ENCODE measurements around the gene KRT15. TPM values are rescaled to one million over a fixed set of nuclear protein-coding genes. Genes with fewer than 3 reads are reported as not detected.

The KRT15 gene
- total and polyA plus RNA-seq, 4 donors = 0.14 TPM; not detected in 3

GRCh38 chr17:41513168-41513547, 5.5 kb downstream of the KRT15 start:
- H3K9ac ChIP-seq (ENCODE audit: low read depth in 1 of 2, low read length in 2 of 2) = no peak overlapping the region
- H3K4me3 ChIP-seq (ENCODE audit: low read depth in 1 of 3, low read length in 3 of 3) = no peak overlapping the region
- no peaks in the 10 kb centered on the region for H3K36me3 ChIP-seq (ENCODE audit: control insufficient read depth in 4 of 4, insufficient read depth in 3 of 4, low read depth in 1 of 4, low read length in 3 of 4)
- 87% methylated on average over 5 of the region's 5 CpGs for WGBS
- no peaks in the 10 kb centered on the region for H3K9me3 ChIP-seq (ENCODE audit: control insufficient read depth in 4 of 4, low read length in 3 of 4)
- TF ChIP-seq TAF1 (conservative IDR thresholded peaks at IDR 0.05) = no peak
- TF ChIP-seq REST (IDR thresholded peaks at IDR 0.05) = no peak
- TF ChIP-seq RAD21 (IDR thresholded peaks at IDR 0.05) = no peak
- TF ChIP-seq HNF4A (conservative IDR thresholded peaks at IDR 0.05) = no peak
- no peak for TF ChIP-seq ZBTB33 (IDR thresholded peaks at IDR 0.05)
- TF ChIP-seq HNF4G (IDR thresholded peaks at IDR 0.05) = no peak
- TF ChIP-seq SP1 (IDR thresholded peaks at IDR 0.05) = no peak
- TF ChIP-seq GABPA (IDR thresholded peaks at IDR 0.05 in 1 of 2, conservative IDR thresholded peaks at IDR 0.05 in 1 of 2) = no peak
- TF ChIP-seq NR2F2 (IDR thresholded peaks at IDR 0.05) = no peak
- no peak for TF ChIP-seq EGR1 (IDR thresholded peaks at IDR 0.05; ENCODE audit: low read depth in 2 of 2)
- TF ChIP-seq JUND (IDR thresholded peaks at IDR 0.05) = no peak
- TF ChIP-seq, protein P1, sequence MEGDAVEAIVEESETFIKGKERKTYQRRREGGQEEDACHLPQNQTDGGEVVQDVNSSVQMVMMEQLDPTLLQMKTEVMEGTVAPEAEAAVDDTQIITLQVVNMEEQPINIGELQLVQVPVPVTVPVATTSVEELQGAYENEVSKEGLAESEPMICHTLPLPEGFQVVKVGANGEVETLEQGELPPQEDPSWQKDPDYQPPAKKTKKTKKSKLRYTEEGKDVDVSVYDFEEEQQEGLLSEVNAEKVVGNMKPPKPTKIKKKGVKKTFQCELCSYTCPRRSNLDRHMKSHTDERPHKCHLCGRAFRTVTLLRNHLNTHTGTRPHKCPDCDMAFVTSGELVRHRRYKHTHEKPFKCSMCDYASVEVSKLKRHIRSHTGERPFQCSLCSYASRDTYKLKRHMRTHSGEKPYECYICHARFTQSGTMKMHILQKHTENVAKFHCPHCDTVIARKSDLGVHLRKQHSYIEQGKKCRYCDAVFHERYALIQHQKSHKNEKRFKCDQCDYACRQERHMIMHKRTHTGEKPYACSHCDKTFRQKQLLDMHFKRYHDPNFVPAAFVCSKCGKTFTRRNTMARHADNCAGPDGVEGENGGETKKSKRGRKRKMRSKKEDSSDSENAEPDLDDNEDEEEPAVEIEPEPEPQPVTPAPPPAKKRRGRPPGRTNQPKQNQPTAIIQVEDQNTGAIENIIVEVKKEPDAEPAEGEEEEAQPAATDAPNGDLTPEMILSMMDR (IDR thresholded peaks at IDR 0.05; ENCODE audit: low read depth, low read length, missing input control) = no peak
- no peak overlapping the region for H3K27ac ChIP-seq (ENCODE audit: low read depth in 1 of 2, low read length in 2 of 2)
- H3K4me1 ChIP-seq (ENCODE audit: control insufficient read depth in 4 of 4, insufficient read depth in 4 of 4, low read length in 3 of 4) = no peaks in the 10 kb centered on the region
- no peaks in the 10 kb centered on the region for H3K27me3 ChIP-seq (ENCODE audit: control insufficient read depth in 4 of 4, insufficient read depth in 4 of 4, low read length in 3 of 4)
- no peak for DNase-seq (ENCODE audit: low spot score)

- TF ChIP-seq JUND (IDR thresholded peaks at IDR 0.05) (no peak), RXRA (IDR thresholded peaks at IDR 0.05) (no peak), YY1 (IDR thresholded peaks at IDR 0.05) (no peak), HNF4G (IDR thresholded peaks at IDR 0.05) (no peak)
- TF ChIP-seq, protein P2, sequence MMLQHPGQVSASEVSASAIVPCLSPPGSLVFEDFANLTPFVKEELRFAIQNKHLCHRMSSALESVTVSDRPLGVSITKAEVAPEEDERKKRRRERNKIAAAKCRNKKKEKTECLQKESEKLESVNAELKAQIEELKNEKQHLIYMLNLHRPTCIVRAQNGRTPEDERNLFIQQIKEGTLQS (IDR thresholded peaks at IDR 0.05) = no peak
- DNase-seq (ENCODE audit: low spot score) = no peak
- Histone ChIP-seq H3K4me1 (ENCODE audit: control insufficient read depth in 4 of 4, insufficient read depth in 4 of 4, low read length in 3 of 4) (no peaks in the 10 kb centered on the region), H3K9me3 (ENCODE audit: control insufficient read depth in 4 of 4, low read length in 3 of 4) (no peaks in the 10 kb centered on the region), H3K27me3 (ENCODE audit: control insufficient read depth in 4 of 4, insufficient read depth in 4 of 4, low read length in 3 of 4) (no peaks in the 10 kb centered on the region), H3K36me3 (ENCODE audit: control insufficient read depth in 4 of 4, insufficient read depth in 3 of 4, low read depth in 1 of 4, low read length in 3 of 4) (no peaks in the 10 kb centered on the region), H3K4me3 (ENCODE audit: low read depth in 1 of 3, low read length in 3 of 3) (no peak overlapping the region), H3K9ac (ENCODE audit: low read depth in 1 of 2, low read length in 2 of 2) (no peak overlapping the region), H3K27ac (ENCODE audit: low read depth in 1 of 2, low read length in 2 of 2) (no peak overlapping the region)
- WGBS = 57% methylated on average over 7 of the region's 7 CpGs
Observed at GRCh38 chr17:41512546-41513167, 6.0 kb downstream of the KRT15 start.
